Stimulated activated effector memory CD8-positive, alpha-beta T cell treated with anti-CD3 and anti-CD28 coated beads, Interleukin-12 subunit alpha, Interleukin-12 subunit beta, amount 100 ng/mL, for 72 hours (primary cell): ENCODE results near the gene POM121C.
"Not testable (repeated sequence)": the region's sequence is repeated elsewhere in the genome, so short reads cannot be mapped to it uniquely, and the experiment has no call there.

ENCODE experiments used
- ATAC-seq: fragments of 150-1000 bp; cut with Tn5 transposase; 2 replicates; pipeline ENCODE4 v1.10.0; 2021
- DNase-seq, 2 donors: peaks; one replicate each; pipeline ENCODE4 v3.0.0; 2021 to 2022; ENCODE audit warnings: low spot score in 2 of 2
- H3K27ac Mint-ChIP-seq: one replicate; pipeline ENCODE4 v1.8.0; 2022; ENCODE audit warnings: mild to moderate bottlenecking, mixed read lengths
- H3K36me3 Mint-ChIP-seq: one replicate; pipeline ENCODE4 v1.8.0; 2022; ENCODE audit warnings: mild to moderate bottlenecking, mixed read lengths
- H3K4me1 Mint-ChIP-seq: one replicate; pipeline ENCODE4 v1.8.0; 2022; ENCODE audit warnings: mixed read lengths
- H3K4me3 Mint-ChIP-seq: one replicate; pipeline ENCODE4 v1.8.0; 2022; ENCODE audit warnings: mild to moderate bottlenecking, mixed read lengths
- H3K9me3 Mint-ChIP-seq: one replicate; pipeline ENCODE4 v1.8.0; 2022; ENCODE audit warnings: mixed read lengths

POM121C gene

GRCh38 chr7:75374144-75374518 is 112.0 kb downstream of the POM121C start:
- not testable (repeated sequence) for H3K4me1 Mint-ChIP-seq, ATAC-seq, H3K36me3 Mint-ChIP-seq, DNase-seq, H3K27ac Mint-ChIP-seq, H3K4me3 Mint-ChIP-seq, H3K9me3 Mint-ChIP-seq

GRCh38 chr7:75367313-75367712 is 118.8 kb downstream of the POM121C start:
- not testable (repeated sequence) for DNase-seq, H3K27ac Mint-ChIP-seq, H3K36me3 Mint-ChIP-seq, ATAC-seq, H3K4me3 Mint-ChIP-seq, H3K9me3 Mint-ChIP-seq, H3K4me1 Mint-ChIP-seq
